WERI-Rb-1 (cell line): ENCODE data around the gene TRIM60.
A peak's percentile ranks its signal among the peaks of the same experiment; 100 is the strongest.

Experiments used
- DNase-seq: peaks from one replicate; pipeline ENCODE4 v3.0.0-alpha.2; 2020
- H3K27ac ChIP-seq: fragments of 250-450 bp; sonication (Bioruptor Pico); 2 replicates; pipeline ENCODE4 v1.5.1; 2020; ENCODE audit warnings: mild to moderate bottlenecking, moderate library complexity
- H3K27me3 ChIP-seq: fragments of 250-450 bp; sonication (Bioruptor Pico); 2 replicates; pipeline ENCODE4 v1.5.1; 2021; ENCODE audit warnings: mild to moderate bottlenecking, low read depth, moderate library complexity; ENCODE audit not compliant: insufficient read depth, severe bottlenecking
- H3K36me3 ChIP-seq: fragments of 250-450 bp; sonication (Bioruptor Pico); 2 replicates; pipeline ENCODE4 v1.5.1; 2020; ENCODE audit warnings: mild to moderate bottlenecking, moderate library complexity
- H3K4me3 ChIP-seq: 2 replicates; pipeline ENCODE4 v1.5.1; 2011; ENCODE audit warnings: low read depth, mild to moderate bottlenecking, control low read depth, low read length
- H3K9me3 ChIP-seq: fragments of 250-450 bp; sonication (Bioruptor Pico); 2 replicates; pipeline ENCODE4 v1.5.1; 2021; ENCODE audit warnings: mild to moderate bottlenecking, moderate library complexity; ENCODE audit not compliant: severe bottlenecking
- TF ChIP-seq, protein P1 (sequence below): IDR thresholded peaks from 2 replicates; pipeline ENCODE4 v1.5.1; 2011; ENCODE audit warnings: low read depth, mild to moderate bottlenecking, control low read depth, inconsistent platforms, low read length

Gene TRIM60

GRCh38 chr4:165005352-165005925 is 26.4 kb upstream of the TRIM60 start:
- TF ChIP-seq, protein P1, sequence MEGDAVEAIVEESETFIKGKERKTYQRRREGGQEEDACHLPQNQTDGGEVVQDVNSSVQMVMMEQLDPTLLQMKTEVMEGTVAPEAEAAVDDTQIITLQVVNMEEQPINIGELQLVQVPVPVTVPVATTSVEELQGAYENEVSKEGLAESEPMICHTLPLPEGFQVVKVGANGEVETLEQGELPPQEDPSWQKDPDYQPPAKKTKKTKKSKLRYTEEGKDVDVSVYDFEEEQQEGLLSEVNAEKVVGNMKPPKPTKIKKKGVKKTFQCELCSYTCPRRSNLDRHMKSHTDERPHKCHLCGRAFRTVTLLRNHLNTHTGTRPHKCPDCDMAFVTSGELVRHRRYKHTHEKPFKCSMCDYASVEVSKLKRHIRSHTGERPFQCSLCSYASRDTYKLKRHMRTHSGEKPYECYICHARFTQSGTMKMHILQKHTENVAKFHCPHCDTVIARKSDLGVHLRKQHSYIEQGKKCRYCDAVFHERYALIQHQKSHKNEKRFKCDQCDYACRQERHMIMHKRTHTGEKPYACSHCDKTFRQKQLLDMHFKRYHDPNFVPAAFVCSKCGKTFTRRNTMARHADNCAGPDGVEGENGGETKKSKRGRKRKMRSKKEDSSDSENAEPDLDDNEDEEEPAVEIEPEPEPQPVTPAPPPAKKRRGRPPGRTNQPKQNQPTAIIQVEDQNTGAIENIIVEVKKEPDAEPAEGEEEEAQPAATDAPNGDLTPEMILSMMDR, result no peak
- Histone ChIP-seq H3K27me3 (no peaks in the 10 kb centered on the region), H3K36me3 (no peaks in the 10 kb centered on the region), H3K4me3 (no peak overlapping the region), H3K9me3 (no peaks in the 10 kb centered on the region), H3K27ac (peak overlapping the region; percentile 0; the same call in 1 of the 2 replicates)
- peak; percentile 51 for DNase-seq

GRCh38 chr4:165006456-165006855 is 25.3 kb upstream of the TRIM60 start:
- Histone ChIP-seq H3K4me3 (no peak overlapping the region), H3K9me3 (no peaks in the 10 kb centered on the region), H3K27ac (no peak overlapping the region), H3K36me3 (no peaks in the 10 kb centered on the region), H3K27me3 (no peaks in the 10 kb centered on the region)
- TF ChIP-seq, protein P1, result no peak
- DNase-seq, result no peak

GRCh38 chr4:165006886-165007285 is 24.9 kb upstream of the TRIM60 start:
- TF ChIP-seq, protein P1, result no peak
- Histone ChIP-seq H3K4me3 (no peak overlapping the region), H3K27ac (no peak overlapping the region), H3K9me3 (no peaks in the 10 kb centered on the region), H3K27me3 (no peaks in the 10 kb centered on the region), H3K36me3 (no peaks in the 10 kb centered on the region)
- no peak for DNase-seq

- no peaks in the 10 kb centered on the region for H3K27me3 ChIP-seq
- no peaks in the 10 kb centered on the region for H3K9me3 ChIP-seq
- H3K36me3 ChIP-seq, result no peaks in the 10 kb centered on the region
- H3K4me3 ChIP-seq, result no peak overlapping the region
- DNase-seq, result no peak
- no peak overlapping the region for H3K27ac ChIP-seq
- TF ChIP-seq, protein P1, result no peak
Measured at GRCh38 chr4:165009493-165010227, 22.1 kb upstream of the TRIM60 start.

- no peaks in the 10 kb centered on the region for H3K36me3 ChIP-seq
- no peaks in the 10 kb centered on the region for H3K27me3 ChIP-seq
- TF ChIP-seq, protein P1, result no peak
- H3K4me3 ChIP-seq, result no peak overlapping the region
- H3K27ac ChIP-seq, result no peak overlapping the region
- H3K9me3 ChIP-seq, result no peaks in the 10 kb centered on the region
- no peak for DNase-seq
Measured at GRCh38 chr4:165010487-165010886, 21.3 kb upstream of the TRIM60 start.
